AML-193 (cell line): ENCODE data around the gene UNC93B1.

Source experiments
- DNase-seq, 2 experiments: peaks; one replicate each; lab custom pipeline; 2025; lab: John Stamatoyannopoulos, UW

The UNC93B1 gene

GRCh38 chr11:68040101-68040956 lies 36.4 kb upstream of the UNC93B1 start:
- peak; percentile 64 to 73 for DNase-seq

DNA sequence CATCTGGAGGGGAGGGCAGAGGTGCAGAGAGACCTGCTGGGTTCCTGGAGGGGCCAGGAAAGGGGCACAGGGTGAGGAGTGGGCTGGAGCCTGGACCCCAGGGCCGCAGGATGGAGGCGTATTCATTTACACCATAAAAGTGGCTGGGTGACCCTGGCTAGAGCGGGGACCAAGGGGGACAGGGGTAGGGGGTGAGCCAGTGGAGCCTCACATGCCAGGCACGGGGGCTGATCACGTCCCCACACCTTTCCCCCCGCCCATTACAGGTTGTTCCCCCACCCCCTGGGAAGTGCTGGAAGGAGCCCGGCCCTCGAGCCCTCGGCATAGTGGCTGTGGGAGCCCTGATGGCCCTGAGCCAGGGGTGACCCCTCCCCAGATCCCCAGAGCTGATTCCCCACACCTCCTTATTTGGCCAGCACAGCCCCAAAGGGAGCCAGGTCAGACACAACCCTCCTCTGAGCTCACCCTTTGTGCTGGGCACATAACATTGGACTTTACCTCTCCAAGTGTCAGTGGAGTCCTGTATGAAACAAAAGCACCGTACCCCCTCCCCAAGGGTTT lies 35.7 kb upstream of the UNC93B1 start:
- DNase-seq: peak in 1 of 2 experiments; percentile 25

- peak; percentile 12 to 24 for DNase-seq
These were observed 35.0 kb upstream of the UNC93B1 start, which contains the start of gene TCIRG1 for GRCh38 chr11:68038718-68039525. Gene TCIRG1 (plus strand): TSS chr11:68039025. CDS start chr11:68041272, 2,247 bp downstream.

DNA sequence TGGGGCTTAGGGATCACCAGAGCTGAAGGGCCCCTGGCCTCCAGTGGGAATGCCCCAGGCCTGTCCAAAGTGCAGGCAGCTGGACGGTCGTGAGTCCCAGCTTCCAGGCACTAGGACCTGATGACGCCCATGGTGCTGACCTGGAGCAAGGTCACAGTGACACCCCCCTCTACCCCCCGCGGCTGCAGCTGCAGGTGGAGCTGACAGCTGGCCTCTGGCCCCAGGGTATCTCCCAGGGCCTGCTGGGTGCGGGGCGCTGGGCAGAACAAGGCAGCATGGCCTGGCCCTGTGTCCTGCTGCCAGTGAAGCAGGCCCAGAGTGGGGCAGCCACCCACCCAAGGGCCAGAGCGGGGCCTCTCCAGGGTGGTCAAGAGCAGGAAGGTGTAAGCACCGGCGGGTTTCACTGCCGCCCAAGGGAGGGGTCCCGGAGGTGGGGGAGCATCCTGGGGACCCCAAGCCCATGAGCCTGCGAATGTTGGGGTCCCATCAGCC lies 34.4 kb upstream of the UNC93B1 start:
- DNase-seq: no peak

- DNase-seq: no peak
These were observed 33.7 kb upstream of the UNC93B1 start for GRCh38 chr11:68037411-68038225.

DNA sequence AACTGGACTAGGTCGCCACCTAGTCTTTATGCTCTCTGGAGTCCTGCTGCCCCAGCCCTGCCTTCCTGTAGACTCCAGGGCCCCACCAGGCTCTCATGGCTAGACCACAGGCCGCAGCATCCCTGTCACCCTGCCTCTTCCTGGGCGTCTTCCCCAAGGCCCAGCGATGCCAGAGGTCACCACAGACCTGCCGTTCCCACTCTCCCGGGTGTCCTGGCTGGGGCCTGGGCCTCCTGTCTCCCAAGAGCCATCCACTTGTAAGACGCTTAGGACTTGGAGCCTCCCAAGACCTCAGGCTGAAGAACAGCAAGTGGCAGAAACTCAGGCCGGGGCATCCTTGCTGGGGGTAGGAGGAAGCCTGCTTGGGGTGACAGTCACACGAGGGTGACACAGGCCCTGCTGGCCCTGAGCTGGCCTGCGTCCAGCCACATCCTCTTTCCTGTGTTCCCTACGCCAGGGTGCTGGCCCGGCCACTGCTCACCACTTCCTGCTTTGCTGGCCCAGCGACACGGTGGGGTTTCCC lies 32.9 kb upstream of the UNC93B1 start:
- DNase-seq: peak; percentile 75 to 82

GRCh38 chr11:68036141-68036716 lies 32.3 kb upstream of the UNC93B1 start:
- DNase-seq: no peak

DNA sequence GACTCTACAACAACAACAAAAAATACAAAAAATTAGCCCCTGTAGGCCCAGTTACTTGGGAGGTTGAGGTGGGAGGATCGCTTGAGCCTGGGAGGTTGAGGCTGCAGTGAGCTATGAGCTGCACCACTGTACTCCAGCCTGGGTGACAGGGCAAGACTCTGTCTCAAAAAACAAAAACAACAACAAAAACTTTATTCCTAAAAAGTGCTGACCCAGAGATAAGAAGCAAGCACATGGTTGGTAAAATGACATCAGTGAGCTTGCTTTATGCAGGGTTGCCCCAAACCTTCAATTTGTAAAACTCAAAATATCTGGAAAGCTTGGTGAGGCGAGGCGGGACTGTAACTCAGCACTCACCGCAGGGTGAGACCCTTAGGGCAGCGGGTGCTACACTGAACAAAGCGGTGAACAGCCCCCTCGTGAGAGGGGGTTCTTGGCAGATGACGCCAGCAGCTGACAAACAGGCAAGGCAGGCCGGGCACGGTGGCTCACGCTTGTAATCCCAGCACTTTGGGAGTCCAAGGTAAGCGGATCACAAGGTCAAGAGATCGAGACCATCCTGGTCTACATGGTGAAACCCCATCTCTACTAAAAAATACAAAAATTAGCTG lies 31.5 kb upstream of the UNC93B1 start:
- no peak for DNase-seq

- no peak for DNase-seq
These were observed 29.8 kb upstream of the UNC93B1 start for GRCh38 chr11:68033708-68034045.

DNA sequence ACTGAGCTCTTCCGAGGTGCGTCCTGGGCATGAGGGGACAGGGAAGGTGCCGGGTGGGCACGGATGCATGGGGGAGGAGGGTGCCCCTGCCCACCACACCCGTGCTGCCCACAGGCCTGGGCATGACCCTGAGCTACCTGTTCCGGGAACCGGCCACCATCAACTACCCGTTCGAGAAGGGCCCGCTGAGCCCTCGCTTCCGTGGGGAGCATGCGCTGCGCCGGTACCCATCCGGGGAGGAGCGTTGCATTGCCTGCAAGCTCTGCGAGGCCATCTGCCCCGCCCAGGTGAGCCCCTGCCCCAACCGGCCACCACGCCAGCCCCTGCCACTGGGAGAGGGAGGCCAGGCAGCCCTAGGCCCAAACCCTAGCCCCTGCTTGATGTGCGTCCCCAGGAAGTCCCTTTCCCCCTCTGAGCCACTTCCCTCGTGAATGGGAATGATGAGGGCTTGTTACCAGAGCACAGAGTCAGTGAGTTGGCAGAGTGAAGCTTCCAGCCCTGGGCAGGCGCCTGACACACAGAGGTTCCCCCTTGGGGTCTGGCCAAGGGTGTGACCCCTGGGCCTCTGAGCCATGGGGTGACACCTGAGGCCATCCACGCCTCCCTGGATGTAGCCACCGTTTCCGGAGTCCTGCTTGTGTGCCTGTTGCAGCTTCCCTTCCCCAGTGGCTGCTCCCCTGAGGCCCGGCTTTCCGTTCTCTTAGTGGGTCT lies 29.3 kb upstream of the UNC93B1 start:
- DNase-seq: no peak

GRCh38 chr11:68032003-68032402 lies 28.1 kb upstream of the UNC93B1 start:
- DNase-seq: no peak

GRCh38 chr11:68031144-68031464 lies 27.2 kb upstream of the UNC93B1 start:
- DNase-seq: no peak

- DNase-seq: peak; percentile 98
These were observed 26.6 kb upstream of the UNC93B1 start, which contains the start of gene NDUFS8 for GRCh38 chr11:68030318-68031143. Gene NDUFS8 (plus strand): TSS chr11:68030681. CDS start chr11:68032152, 1,471 bp downstream.

GRCh38 chr11:68028802-68029545 lies 25.1 kb upstream of the UNC93B1 start:
- no peak for DNase-seq

DNA sequence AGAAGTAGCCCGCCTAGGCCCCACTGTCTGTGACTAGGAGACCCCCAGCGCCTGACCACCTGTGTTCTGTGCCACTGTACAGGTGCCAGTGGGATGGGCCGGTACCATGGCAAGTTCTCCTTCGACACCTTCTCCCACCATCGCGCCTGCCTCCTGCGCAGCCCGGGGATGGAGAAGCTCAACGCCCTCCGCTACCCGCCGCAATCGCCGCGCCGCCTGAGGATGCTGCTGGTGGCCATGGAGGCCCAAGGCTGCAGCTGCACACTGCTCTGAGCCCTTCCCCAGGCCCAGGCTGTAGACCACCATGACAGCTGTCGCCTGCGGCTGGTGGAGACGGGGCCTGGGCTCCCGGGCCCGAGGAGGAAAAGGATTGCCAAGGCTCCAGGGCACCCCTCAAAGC lies 23.8 kb upstream of the UNC93B1 start:
- no peak for DNase-seq

GRCh38 chr11:68026391-68027105 lies 22.7 kb upstream of the UNC93B1 start:
- no peak for DNase-seq

DNA sequence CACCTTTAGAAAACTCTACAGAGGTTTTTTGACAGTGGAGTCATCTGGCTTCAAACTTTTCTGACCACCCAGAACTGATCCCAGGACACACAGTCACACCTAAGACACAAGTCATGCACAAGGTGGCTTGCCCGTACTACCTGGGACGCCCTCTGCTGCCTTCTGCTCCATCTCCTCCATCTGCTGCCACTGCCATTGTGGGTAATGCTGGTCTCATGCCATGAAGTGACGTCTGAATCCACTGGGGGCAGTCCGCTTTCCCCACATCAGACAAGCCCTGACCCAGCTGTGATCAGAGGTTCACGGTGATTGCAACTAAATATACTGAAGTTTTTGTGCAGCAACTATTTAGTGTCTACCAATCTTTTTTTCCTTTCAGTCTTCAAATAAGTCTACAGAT lies 21.1 kb upstream of the UNC93B1 start:
- no peak for DNase-seq

GRCh38 chr11:68024508-68024907 lies 20.6 kb upstream of the UNC93B1 start:
- no peak for DNase-seq
